Stimulated activated CD4-positive, alpha-beta T cell treated with anti-CD3 and anti-CD28 coated beads, Interleukin-2, amount 100 ng/mL, for 48 hours (primary cell): ENCODE data around the gene MIAT.

Experiments used
- DNase-seq, 2 donors: peaks; one replicate each; pipeline ENCODE4 v3.0.0-alpha.2; 2020

Gene MIAT

DNA sequence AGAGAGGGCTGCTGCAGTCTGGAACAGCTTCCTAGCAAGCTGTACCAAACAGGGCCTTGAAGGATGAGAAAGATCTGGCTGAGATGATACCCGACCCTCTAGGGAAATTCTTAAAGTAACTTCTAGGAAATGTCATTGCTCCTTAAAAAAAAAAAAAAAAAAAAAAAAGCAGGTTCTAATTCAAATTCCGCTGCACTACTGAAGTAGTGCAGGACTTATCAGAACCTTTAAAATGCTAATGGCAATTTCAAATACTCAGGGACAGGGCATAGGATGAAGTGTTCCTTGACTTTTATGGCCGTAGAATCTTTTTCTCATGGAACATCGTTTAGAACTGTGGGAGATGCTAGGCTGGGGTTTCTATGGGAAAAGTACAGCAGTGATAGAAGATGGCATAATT is 13.1 kb downstream of the MIAT start:
- DNase-seq, result no peak

DNA sequence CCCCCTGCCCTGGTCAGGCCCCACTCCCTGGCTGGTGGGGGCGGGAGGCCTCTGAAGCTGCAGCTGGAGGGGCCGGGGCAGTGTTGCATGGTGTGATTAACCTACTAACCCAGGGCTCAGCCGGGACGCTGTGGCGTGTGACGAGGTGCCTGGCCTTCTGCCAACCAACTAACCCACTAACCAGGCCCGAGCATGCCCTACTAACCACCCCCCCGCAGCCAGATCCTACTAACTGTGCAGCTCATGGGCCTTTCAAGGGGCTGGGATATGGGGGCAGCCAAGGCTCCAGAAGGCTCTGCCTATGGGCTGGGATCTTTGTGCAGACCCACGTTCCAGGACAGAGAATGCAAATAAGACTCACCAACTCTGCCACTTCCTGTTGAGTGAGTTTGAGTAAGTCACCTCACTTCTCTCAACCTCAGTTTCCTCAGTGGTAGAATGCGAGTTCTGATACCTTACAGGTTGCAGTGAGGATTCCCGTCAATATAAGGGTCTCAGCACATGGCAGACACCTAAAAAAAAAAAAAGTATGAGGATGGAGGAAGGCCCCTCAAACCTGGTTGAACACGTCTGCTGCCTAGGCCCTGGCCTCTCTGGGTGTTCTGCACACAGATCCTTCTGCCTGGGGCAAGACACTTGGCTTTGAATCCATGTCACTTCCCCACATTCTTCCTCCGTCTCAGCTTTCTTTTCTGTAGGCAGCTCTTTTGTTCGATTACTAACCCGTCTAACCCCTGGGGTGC is 14.1 kb downstream of the MIAT start:
- DNase-seq, result peak; percentile 59 to 60

- DNase-seq, result no peak
These were observed 14.7 kb downstream of the MIAT start for GRCh38 chr22:26672060-26672471.

DNA sequence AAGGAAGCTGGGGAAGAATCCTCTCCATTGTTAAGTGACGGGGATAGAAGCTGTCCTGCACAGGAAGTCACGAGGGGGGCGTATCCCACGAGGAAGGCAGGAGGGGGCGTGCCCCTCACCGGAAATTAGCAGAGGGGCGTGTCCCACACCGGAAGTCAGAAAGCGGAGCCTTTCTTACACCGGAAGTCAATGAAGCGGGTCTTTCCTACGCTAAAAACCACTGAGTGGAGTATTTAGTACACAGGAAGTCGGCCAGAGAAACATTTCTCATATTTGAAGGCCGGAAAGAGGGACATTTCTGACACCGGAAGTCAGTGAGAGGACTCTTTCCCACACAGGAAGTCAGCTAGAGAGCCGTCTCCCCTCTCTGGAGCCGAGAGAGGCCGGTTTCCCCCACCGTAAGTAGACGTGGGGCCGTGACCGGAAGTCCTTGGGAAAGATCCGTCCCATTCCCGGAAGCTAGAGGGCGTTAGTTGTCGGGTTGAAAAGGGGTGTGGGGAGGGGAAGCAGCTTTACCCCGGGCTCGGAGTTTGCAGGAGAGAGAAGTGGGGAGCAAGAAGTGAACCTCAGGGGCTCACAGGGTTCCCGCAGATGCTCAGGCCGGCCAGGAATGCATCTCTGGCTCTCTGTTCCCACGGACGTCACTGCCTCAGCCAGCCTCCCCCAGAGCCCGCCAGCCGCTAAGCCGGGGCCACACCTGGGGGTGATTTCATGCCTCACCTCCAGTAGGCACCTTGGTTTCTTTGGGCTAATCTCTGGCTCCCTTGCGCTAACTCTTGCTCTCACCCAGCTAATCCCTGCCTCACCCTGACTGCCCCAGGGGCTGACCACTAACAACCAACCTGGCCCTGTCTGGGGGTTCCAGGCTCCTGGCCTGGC is 15.4 kb downstream of the MIAT start:
- DNase-seq, result peak; percentile 84 to 87

- no peak for DNase-seq
These were observed 16.1 kb downstream of the MIAT start for GRCh38 chr22:26673486-26673885.

DNA sequence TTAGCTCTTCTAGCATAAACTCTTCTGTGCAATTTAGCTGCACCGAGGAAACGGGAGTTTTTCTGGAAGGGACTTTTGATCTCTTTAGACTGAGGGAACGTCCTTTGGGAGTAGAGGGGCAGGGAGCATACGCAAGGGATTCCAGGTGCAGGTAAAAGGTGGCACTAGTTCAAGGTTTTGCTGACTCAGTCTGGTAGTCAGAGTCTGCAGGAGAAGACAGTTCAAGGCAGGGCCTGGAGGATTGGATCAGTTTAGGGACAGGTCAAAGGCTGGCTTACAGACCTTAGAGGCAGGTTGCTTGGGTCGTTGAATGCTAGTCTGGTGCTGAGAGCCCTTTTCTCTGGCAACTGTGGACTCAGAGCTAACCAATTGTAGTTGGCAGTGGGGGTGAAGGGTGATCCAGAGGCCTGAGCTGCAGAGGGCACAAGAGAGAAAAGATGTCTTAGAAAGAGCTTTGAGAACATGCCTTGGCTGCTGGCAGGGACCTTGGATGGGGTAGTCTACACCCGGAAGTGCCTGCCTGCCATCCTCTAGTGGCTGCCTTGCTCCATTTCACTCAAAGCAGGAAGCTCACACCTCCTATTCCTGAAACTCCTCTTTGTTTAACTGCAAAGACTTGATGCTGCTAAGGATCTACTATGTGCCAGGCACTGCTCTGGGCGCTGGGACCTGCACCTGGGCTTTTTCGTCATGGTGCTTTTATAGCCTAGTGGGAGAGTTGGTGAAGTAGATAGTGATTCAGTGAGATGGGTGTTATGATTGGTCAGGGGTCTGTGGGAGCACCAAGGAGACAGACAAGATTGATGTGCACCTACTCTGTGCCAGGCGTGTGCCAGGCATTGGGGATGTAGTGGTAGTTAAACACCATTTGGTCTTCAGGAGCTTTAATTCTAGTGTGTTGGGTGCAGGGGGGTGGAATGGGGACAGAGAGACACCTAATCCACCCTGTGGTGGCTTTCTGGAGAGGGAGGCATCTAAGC is 17.1 kb downstream of the MIAT start:
- no peak for DNase-seq

DNA sequence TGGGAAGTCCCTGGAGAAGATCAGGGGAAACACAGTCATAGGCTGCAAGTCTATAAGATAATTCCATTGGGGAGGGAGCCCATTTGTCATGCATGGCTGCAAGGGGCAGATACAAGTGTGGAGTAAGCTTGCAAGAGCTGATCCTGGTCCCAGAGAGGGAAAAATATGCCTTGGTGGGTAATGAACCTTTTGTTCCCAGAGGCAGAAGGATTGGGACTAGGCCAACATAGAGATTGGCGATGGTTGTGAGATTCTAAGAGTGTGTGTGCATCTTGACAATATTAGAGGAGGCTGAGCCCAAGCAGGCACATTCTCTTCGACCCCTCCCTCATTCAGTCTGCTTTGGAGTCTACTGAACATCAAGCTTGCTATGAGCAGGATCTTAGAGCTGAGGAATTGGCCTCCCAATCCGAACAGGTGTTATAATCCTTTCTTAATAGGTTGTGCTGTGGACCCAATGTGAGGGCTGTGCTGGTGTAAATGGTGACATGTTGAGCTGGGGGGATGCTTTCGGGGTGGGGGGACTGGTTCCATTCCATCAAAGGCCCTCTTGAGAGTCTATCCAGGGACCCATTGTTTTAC is 18.4 kb downstream of the MIAT start:
- no peak for DNase-seq

GRCh38 chr22:26677217-26677616 is 19.8 kb downstream of the MIAT start:
- DNase-seq, result no peak

GRCh38 chr22:26679003-26679629 is 21.7 kb downstream of the MIAT start:
- peak; percentile 71 to 77 for DNase-seq

GRCh38 chr22:26680485-26680884 is 23.1 kb downstream of the MIAT start:
- DNase-seq, result no peak

DNA sequence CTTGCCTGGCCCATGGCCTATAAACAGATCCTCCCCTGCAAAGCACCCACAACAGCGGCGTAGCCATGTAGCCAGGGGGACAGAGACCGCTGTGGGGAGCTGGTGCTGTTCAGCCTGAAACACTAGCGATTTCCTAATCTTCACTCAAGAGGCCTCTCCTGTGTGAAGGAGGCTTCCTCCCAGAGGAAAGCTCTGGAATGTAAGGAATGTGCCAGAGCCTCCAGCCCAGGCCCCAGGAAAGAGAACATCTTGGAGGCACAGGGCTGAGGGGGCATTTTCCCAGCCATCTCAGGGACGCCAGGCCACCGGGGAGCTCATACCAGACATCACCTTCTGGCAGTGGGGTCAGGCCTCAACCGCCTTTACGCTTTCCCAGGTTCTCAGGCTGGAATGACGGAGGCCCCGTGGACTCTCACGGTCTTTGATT is 24.0 kb downstream of the MIAT start:
- no peak for DNase-seq

GRCh38 chr22:26684168-26684567 is 26.8 kb downstream of the MIAT start:
- DNase-seq, result no peak

DNA sequence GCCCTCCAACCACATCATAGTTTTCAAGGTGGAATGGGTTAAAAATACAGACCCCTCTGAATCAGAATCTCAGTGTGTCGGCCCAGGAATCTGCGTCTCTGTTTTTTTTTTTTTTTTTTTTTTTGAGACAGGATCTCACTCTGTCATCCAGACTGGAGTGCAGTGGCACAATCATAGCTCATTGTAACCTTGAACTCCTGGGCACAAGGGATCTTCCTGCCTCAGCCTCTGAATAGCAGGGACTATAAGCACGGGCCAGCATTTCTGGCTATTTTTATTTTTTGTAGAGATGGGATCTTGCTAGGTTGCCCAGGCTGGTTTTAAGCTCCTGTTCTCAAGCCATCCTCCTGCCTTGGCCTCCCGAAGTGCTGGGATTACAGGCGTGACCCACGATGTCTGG is 28.2 kb downstream of the MIAT start:
- DNase-seq, result no peak

GRCh38 chr22:26687439-26687838 is 30.1 kb downstream of the MIAT start:
- DNase-seq, result no peak

DNA sequence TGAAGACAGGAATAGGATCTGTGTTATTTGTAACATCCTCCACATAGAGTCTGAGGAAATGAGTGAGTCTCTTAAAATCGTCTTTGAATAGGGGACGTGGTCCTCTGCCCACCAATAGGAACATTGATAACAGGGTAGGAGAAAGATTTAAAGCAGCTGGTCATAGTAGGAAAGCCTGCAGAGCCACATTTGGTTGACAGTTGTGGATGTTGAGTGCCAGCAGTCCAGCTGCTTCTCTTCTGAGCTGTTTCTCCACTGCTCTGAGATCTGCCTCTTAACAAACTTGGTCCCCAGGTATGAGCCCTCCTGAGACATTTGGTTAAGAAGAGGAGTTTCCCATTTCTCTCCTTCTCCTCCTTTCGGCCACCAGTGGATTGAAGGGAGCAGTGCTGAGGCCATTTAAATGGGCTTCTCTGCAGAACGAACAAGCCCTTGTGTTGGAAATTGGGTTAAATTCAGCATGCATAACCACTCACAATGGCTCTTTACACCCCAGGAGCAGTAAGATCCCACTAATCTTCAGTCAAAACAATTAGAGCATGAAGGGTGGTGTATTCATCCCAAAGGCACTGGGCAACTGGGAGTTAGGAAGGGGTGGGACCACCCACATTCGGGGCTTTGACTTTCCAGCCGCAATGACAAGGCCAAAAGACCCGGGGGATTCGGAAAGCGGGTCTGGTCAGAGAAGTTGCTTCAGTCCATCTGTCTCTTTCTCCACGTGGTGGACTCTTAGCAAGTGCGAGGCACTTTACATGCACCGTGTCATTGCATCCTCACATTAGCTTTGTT is 32.3 kb downstream of the MIAT start:
- DNase-seq, result no peak

GRCh38 chr22:26690654-26691376 is 33.4 kb downstream of the MIAT start:
- no peak for DNase-seq

GRCh38 chr22:26691377-26691716 is 34.0 kb downstream of the MIAT start:
- DNase-seq, result no peak

GRCh38 chr22:26692215-26692614 is 34.8 kb downstream of the MIAT start:
- DNase-seq, result no peak

DNA sequence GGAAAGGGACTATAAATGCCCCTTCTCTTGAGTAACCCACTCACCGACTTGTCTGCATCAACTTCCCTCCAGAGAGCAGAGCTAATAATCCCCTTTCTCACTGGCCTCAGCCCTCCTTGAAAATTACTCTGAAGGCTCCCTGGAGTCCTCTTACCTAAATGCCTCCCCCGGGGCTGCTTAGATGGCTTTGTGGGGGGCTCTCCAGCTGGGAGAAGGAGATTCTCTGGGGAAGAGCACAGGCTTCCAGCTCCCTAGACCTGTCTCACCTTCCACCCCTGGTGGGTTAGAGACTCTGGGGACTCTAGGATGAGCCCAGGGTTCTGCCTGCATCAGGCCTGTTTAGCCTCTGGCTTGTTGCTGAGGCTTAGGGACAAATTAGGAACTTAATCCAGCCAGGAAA is 39.8 kb downstream of the MIAT start:
- no peak for DNase-seq

- no peak for DNase-seq
These were observed 43.1 kb downstream of the MIAT start for GRCh38 chr22:26700462-26700861.

DNA sequence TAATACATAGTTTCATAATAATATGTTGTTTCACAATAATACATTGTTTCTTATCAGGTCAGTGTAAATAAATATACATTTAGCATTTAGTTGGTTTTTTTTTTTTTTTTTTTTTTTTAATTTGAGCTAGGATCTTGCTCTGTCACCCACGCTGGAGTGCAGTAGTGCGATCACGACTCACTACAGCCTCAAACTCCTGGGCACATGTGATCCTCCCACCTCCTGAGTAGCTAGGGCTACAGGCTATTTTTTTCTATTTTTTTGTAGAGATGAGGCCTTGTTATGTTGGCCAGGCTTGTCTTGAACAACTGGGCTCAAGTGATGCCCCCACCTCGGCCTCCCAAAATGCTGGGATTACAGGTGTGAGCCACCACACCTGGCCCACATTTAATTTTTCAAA is 43.5 kb downstream of the MIAT start:
- DNase-seq, result no peak
